22Rv1 (cell line): ENCODE results near the gene SPATA9.
"Not testable (repeated sequence)": the region's sequence is repeated elsewhere in the genome, so short reads cannot be mapped to it uniquely, and the experiment has no call there.

Experiments used
- ZFX ChIP-seq: fragments of 450-650 bp; IDR thresholded peaks from 2 replicates; pipeline ENCODE4 v1.6.1; 2017; ENCODE audit warnings: antibody characterized with exemption, borderline replicate concordance
- TF ChIP-seq, protein P1 (sequence below): fragments of 450-650 bp; IDR thresholded peaks from 2 replicates; pipeline ENCODE4 v1.5.1; 2017; ENCODE audit warnings: mild to moderate bottlenecking

DNA sequence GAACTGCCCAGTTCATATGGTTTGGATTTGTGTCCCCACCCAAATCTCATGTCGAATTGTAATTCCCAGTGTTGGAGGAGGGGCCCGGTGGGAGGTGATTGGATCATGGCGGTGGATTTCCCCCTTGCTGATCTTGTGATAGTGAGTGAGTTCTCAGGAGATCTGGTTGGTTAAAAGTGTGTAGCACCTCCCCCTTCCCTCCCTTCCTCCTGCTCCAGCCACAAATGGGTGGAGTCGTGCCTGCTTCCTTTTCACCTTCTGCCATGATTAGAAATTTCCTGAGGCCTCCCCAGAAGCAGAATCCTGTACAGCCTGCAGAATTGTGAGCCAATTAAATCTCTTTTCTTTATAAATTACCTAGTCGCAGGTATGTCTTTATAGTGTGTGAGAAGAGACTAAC lies 23.4 kb upstream of the SPATA9 start:
- TF ChIP-seq, protein P1, sequence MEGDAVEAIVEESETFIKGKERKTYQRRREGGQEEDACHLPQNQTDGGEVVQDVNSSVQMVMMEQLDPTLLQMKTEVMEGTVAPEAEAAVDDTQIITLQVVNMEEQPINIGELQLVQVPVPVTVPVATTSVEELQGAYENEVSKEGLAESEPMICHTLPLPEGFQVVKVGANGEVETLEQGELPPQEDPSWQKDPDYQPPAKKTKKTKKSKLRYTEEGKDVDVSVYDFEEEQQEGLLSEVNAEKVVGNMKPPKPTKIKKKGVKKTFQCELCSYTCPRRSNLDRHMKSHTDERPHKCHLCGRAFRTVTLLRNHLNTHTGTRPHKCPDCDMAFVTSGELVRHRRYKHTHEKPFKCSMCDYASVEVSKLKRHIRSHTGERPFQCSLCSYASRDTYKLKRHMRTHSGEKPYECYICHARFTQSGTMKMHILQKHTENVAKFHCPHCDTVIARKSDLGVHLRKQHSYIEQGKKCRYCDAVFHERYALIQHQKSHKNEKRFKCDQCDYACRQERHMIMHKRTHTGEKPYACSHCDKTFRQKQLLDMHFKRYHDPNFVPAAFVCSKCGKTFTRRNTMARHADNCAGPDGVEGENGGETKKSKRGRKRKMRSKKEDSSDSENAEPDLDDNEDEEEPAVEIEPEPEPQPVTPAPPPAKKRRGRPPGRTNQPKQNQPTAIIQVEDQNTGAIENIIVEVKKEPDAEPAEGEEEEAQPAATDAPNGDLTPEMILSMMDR: not testable (repeated sequence)
- TF ChIP-seq ZFX: not testable (repeated sequence)
